Coronary artery (tissue), 2 donors: ENCODE measurements around the gene TFAP2B.

Source experiments
- DNase-seq: peaks from one replicate; pipeline ENCODE4 v3.0.0-alpha.2; 2017; ENCODE audit warnings: low spot score
- H3K27ac ChIP-seq, 2 donors: fragments of 200-600 bp; sonication (generic); one replicate each; pipeline ENCODE4 v1.5.1; 2016 to 2019
- H3K4me3 ChIP-seq: fragments of 200-600 bp; sonication (generic); 2 replicates; pipeline ENCODE4 v1.5.1; 2016; ENCODE audit warnings: mild to moderate bottlenecking, moderate library complexity
- TF ChIP-seq, protein P1 (sequence below): fragments of 200-600 bp; sonication (generic); IDR thresholded peaks from one replicate; pipeline ENCODE4 v1.5.1; 2019; ENCODE audit warnings: antibody characterized with exemption

TFAP2B gene

DNA sequence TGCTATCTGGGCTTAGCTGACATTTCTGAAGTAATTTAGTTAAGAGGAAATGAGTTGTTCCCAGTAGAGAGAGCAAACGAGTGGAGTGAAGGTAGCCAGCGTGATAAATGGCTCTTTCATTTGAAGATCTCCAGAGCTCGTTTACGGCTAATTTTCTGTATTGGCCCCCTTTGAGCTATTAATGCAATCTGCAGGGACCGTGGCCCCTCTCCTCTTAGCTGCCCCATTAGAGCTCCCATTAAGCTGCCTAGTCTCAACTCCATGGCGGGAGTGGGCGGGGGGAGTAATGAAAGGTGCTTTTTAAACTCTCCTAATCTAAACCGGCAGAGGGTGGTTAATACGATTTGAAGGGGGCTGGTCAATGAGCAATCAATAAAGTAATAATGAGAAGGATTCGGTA, 12.5 kb downstream of the TFAP2B start:
- H3K4me3 ChIP-seq, result no peak overlapping the region
- TF ChIP-seq, protein P1, sequence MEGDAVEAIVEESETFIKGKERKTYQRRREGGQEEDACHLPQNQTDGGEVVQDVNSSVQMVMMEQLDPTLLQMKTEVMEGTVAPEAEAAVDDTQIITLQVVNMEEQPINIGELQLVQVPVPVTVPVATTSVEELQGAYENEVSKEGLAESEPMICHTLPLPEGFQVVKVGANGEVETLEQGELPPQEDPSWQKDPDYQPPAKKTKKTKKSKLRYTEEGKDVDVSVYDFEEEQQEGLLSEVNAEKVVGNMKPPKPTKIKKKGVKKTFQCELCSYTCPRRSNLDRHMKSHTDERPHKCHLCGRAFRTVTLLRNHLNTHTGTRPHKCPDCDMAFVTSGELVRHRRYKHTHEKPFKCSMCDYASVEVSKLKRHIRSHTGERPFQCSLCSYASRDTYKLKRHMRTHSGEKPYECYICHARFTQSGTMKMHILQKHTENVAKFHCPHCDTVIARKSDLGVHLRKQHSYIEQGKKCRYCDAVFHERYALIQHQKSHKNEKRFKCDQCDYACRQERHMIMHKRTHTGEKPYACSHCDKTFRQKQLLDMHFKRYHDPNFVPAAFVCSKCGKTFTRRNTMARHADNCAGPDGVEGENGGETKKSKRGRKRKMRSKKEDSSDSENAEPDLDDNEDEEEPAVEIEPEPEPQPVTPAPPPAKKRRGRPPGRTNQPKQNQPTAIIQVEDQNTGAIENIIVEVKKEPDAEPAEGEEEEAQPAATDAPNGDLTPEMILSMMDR, result no peak
- H3K27ac ChIP-seq, result no peak overlapping the region
- no peak for DNase-seq

DNA sequence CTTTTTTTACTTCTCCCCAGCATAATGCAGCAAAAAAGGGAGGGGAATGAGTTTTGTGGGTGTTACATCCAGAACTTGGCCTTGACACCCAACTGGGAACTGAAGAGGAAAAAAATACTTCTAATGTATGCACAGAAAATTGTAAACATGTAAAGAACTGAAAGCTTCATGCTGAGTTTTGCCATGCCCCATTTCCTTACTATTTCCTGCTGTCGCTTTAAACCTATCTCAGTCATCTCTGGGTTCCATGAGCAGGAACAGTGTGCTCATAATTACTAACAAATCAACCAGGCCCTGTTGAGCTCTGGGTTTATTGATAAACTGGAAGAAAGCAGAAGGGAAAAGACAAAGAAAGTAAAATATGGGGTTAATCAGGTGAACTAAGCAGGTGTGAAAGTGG, 14.2 kb downstream of the TFAP2B start:
- Histone ChIP-seq H3K27ac (no peak overlapping the region), H3K4me3 (no peak overlapping the region)
- TF ChIP-seq, protein P1, result no peak
- no peak for DNase-seq

DNA sequence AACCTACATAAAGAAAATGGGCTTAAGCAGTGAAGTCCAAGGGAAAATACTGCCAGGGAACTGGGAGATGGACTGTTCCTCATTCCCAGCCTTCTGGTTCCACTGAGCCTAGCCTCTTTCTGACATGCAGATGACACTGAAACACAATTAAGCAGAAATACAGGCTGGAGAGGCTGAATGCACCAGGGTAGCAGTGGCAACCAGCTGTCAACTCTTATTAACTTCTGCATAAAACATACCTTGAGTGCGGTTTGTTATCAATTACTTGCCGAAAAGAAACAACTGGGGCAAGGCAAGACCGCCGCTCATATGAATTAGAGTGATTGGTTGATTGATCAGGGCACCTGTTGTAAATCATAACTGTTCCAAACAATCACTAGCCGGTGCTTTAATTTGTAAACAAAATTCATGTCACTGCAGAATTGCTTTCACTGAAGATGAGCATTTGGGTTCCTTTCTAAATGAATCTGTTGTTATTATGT, 16.3 kb downstream of the TFAP2B start:
- Histone ChIP-seq H3K27ac (no peak overlapping the region), H3K4me3 (no peak overlapping the region)
- no peak for DNase-seq
- TF ChIP-seq, protein P1, result no peak

DNA sequence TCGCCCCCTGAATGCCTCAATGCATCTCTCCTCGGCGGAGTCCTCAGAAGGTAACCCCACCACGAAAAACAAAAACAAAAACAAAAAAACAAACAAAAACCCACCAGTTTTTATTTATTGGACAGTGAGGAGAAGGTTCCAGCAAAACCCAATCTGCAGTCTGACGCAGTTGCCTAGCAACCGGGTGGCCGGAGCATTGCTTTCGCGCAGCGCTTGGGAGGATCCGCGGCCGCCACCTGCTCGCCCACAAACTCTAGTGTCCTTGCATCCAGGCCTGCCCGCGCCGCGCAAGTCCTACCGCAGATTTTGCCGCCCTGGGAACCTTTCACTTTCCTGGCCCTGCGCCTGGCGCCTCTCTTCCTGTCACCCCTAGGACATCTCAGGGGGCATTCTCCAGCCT, 17.6 kb downstream of the TFAP2B start:
- Histone ChIP-seq H3K27ac (no peak overlapping the region), H3K4me3 (no peak overlapping the region)
- TF ChIP-seq, protein P1, result no peak
- no peak for DNase-seq

DNA sequence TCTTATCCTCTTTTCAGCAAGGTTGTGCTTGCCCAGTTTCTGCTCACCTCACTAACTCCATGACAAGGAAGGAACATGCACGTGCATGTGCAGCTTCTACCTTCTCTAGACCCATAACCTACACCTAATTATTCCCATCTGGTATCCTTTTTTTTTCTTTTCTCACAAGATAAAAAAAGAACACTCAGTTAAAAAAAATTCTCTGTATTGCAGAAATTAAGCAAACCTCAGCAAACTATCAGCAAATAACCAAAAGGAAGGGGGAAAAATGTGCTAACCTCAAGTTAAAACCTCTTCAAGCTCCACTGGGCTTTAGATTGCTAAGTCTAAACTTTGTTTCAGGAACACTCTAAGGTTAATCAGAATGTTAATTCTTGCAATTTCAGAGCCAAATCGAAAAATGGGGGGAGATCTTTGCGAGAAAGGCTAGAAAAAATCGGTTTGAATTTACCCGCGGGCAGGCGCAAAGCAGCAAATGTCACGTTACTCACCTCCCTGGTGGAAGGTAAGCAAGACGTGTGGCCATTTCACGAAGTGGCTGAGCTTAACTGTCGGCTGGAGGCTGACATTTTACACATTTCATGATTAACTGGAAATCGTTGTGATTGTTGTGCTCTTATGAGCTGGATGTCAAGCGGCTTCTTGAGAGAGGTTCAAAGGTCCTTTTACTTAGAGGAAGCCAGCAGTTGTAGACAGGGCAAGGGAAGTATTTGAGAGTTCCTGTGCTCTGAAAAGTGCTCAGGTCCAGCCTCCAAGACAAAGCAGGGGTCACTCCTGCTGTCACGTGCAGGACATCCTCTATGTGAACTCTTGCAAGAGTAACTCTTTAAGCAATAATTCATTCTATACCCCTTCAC, 19.1 kb downstream of the TFAP2B start:
- Histone ChIP-seq H3K27ac (no peak overlapping the region), H3K4me3 (no peak overlapping the region)
- DNase-seq, result no peak
- TF ChIP-seq, protein P1, result no peak

DNA sequence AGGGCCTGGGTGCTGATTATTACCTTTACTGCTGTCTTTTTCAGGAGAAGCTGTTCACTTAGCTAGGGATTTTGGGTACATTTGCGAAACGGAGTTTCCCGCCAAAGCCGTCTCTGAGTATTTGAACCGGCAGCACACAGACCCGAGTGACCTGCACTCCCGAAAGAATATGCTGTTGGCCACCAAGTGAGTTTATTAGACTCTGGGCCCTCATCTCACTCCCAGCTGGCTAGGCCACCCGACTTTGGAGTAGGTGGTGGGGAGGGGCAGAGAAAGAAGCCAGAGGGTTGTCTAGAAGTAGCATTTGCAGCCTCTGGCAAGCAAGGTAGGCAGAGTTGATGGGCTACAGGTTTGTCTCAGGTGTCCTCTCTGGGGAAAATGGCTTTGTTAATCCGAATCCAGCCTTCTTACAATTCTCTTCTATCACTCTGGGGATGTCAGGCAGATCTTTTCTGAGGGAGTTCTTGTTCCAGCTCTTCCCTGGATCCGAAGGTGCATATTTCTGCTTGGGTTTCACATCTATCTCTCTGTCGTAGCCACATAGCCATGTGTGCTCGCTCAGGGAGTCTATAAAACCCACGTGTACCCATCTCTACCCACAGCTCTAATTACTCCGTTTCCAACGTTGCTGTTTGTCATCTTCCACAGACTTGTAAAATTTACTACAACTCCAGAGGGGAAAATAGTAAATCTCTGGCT, 21.6 kb downstream of the TFAP2B start:
- H3K4me3 ChIP-seq, result no peak overlapping the region
- no peak overlapping the region for H3K27ac ChIP-seq
- no peak for DNase-seq
- TF ChIP-seq, protein P1, result no peak

DNA sequence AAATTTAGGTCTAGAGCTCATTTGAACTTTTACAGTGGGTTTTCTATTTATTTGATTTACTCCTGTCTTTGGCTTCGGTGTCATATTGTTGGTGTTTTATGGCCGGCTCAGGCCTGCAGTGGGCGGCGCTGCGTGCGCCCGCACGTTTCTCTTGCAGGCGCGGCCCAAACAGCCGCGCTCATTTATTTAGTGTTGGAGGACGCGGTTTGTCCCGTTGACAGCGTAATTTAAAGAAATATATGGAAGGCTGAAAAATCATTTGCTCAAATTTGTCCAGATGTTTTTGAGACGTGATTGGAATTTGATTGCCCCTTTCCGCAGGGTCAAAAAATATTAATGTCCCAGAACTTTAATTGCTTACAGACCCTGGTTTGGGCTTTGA, 22.1 kb downstream of the TFAP2B start:
- TF ChIP-seq, protein P1, result no peak
- H3K27ac ChIP-seq, result no peak overlapping the region
- DNase-seq, result no peak

More for the DNA sequence above, 22.1 kb downstream of the TFAP2B start:
- no peak overlapping the region for H3K4me3 ChIP-seq
